Fibroblast of mammary gland (primary cell): Measurements from ENCODE around the gene POLA2.
"Not testable (repeated sequence)": the region's sequence is repeated elsewhere in the genome, so short reads cannot be mapped to it uniquely, and the experiment has no call there.

Source experiments
- DNase-seq: peaks from one replicate; pipeline ENCODE4 v3.0.0-alpha.2; 2010; ENCODE audit warnings: low read depth
- H3K4me3 ChIP-seq: 2 replicates; pipeline ENCODE4 v1.5.1; 2011; ENCODE audit warnings: low read depth, mild to moderate bottlenecking, low read length, moderate library complexity; ENCODE audit not compliant: control insufficient read depth
- TF ChIP-seq, protein P1 (sequence below): conservative IDR thresholded peaks from 2 replicates; pipeline ENCODE4 v1.5.1; 2011; ENCODE audit warnings: low read depth, low read length, inconsistent platforms; ENCODE audit not compliant: control insufficient read depth, insufficient read depth

The POLA2 gene

DNA sequence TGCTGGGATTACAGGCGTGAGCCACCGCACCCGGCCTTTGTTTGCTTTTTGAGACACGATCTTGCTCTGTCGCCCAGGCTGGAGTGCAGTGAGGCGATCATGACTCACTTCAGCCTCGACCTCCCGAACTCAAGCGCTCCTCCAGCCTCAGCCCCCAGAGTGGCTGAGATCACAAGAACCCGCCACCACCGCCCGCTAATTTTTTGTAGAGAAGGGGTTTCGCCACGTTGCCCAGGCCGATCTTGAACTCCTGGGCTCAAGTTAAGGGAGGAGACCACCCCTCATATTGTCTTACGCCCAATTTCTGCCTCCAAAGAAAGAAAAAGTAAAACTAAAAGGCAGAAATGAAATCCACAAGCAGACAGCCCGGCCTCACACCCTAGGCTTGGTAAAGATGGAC lies 1.5 kb upstream of the POLA2 start:
- DNase-seq: no peak
- no peak overlapping the region for H3K4me3 ChIP-seq
- TF ChIP-seq, protein P1, sequence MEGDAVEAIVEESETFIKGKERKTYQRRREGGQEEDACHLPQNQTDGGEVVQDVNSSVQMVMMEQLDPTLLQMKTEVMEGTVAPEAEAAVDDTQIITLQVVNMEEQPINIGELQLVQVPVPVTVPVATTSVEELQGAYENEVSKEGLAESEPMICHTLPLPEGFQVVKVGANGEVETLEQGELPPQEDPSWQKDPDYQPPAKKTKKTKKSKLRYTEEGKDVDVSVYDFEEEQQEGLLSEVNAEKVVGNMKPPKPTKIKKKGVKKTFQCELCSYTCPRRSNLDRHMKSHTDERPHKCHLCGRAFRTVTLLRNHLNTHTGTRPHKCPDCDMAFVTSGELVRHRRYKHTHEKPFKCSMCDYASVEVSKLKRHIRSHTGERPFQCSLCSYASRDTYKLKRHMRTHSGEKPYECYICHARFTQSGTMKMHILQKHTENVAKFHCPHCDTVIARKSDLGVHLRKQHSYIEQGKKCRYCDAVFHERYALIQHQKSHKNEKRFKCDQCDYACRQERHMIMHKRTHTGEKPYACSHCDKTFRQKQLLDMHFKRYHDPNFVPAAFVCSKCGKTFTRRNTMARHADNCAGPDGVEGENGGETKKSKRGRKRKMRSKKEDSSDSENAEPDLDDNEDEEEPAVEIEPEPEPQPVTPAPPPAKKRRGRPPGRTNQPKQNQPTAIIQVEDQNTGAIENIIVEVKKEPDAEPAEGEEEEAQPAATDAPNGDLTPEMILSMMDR: no peak

- peak overlapping the region; percentile 60 for H3K4me3 ChIP-seq
- no peak for DNase-seq
- TF ChIP-seq, protein P1: no peak
These were observed 789 bp upstream of the POLA2 start for GRCh38 chr11:65260756-65261590.

GRCh38 chr11:65262381-65262680 lies 569 bp downstream of the POLA2 start:
- H3K4me3 ChIP-seq: peak overlapping the region; percentile 70
- TF ChIP-seq, protein P1: no peak
- no peak for DNase-seq

DNA sequence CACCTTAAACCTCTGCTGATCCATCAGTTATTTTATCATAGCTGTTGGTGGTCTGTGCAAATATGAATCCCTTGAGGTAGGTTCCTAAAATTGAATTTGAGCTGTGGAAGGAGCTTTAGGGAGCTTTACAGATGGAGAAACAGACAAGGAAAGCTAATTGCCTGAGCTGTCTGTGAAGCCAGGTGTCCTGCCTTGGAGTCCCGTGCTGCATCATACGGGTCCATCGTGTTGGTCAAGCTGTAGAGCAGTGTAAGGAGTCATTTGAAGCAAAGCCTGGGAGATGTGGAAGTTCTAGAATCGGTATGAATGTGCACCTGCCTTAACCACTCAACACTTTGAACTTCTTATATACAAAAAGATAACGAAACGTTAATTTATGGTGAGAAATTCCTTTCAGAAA lies 1.0 kb downstream of the POLA2 start:
- H3K4me3 ChIP-seq: peak overlapping the region; percentile 70
- TF ChIP-seq, protein P1: no peak
- no peak for DNase-seq

DNA sequence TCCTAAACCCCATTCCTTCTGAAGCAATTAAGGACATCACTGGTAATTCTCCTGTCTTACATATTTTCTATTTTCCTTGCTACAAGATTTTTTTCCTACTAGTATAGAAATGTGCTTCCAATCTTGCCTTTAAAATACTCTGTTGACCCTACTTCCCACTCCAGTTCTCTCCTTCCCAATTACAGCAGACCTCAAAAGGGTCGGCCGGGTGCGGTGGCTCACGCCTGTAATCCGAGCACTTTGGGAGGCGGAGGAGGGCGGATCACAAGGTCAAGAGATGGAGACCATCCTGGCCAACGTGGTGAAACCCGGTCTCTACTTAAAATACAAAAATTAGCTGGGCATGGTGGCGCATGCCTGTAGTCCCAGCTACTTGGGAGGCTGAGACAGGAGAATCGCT lies 3.0 kb downstream of the POLA2 start:
- not testable (repeated sequence) for DNase-seq, H3K4me3 ChIP-seq

DNA sequence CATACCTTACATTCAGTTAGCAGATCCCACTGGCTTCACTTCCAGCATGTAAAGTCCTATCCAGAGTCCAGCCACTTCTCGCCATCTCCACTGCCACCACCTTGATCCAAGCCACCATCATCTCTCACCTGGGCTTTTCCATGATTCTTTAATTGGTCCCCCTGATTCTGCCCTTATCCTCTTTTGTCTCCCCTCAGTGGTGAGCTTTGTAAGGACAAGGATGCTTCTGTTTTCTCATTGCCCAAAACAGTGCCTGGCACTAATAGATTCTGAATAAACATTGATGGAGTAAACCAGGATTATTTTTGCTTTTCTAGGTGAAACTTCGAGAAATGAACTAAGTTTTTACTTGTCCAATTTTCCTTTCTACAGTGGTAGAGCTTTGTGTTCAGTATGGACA lies 4.4 kb downstream of the POLA2 start:
- no peak overlapping the region for H3K4me3 ChIP-seq
- DNase-seq: no peak
- TF ChIP-seq, protein P1: peak; percentile 58

GRCh38 chr11:65274735-65275682 lies 13.2 kb downstream of the POLA2 start:
- no peak overlapping the region for H3K4me3 ChIP-seq
- peak; percentile 94 for DNase-seq
- TF ChIP-seq, protein P1: peak; percentile 78
